ENCODE measurements around the gene MINDY2. TPM values are rescaled to one million over a fixed set of nuclear protein-coding genes. Genes with fewer than 3 reads are reported as not detected.
"Not testable (repeated sequence)": the region's sequence is repeated elsewhere in the genome, so short reads cannot be mapped to it uniquely, and the experiment has no call there.

Gene MINDY2
- polyA plus RNA-seq, 3 donors from 2014 or later, result 9.4 to 22.6 (median 16.5) TPM

- H3K4me3 Mint-ChIP-seq; H3K9me3 Mint-ChIP-seq; H3K27me3 Mint-ChIP-seq (ENCODE audit: low read depth in 3 of 3); DNase-seq; H3K27ac Mint-ChIP-seq; H3K4me1 Mint-ChIP-seq: not testable (repeated sequence)
- H3K36me3 Mint-ChIP-seq, result peaks cover 18 to 25% (median 25%) of the 10 kb centered on the region in 3 donors
Measured at GRCh38 chr15:58856621-58857020, 85.5 kb downstream of the MINDY2 start.

- Mint-ChIP-seq H3K27me3 (ENCODE audit: low read depth in 3 of 3) (peaks cover 0 to 2% (median 2%) of the 10 kb centered on the region in 3 donors), H3K4me1 (peaks cover 5 to 8% of the 10 kb centered on the region in 2 donors), H3K27ac (no peak overlapping the region), H3K4me3 (no peak overlapping the region), H3K9me3 (no peaks in the 10 kb centered on the region), H3K36me3 (peaks cover 0 to 10% (median 4%) of the 10 kb centered on the region in 3 donors)
- DNase-seq, result no peak
Measured at GRCh38 chr15:58862326-58862725, 91.2 kb downstream of the MINDY2 start.

DNA sequence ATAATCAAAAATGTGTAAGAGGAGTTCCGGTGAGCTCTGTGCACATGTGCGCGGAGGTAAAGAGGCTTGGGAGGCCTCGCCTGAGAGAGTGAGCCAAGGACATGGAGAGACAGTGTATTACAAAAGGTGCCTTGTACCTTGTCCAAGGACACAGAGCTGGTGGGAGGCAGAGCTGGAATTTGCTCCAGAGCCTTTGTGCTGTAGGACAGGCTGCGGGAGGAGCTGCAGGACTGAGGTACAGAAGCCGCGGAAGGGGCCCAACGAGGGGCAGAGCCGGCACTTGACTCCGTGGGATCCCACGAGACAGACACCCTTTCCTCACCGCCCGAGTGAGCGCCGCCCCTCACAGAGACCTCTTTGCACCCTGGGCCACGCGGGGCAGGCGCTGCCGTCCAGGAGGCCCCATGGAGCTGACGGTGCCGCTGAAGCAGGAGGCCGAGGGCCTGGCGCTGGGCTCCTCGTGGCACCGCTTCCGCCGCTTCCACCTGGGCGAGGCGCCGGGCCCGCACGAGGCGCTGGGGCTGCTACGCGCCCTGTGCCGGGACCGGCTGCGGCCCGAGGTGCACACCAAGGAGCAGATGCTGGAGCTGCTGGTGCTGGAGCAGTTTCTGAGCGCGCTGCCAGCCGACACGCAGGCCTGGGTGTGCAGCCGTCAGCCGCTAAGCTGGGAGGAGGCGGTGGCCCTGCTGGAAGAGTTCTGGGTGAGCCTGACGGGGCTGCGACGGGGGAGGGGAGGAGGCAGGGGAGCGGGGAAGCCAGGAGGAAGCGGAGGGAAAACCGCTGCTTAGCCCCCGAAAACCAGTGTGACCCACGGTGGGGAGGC, 93.7 kb downstream of the MINDY2 start:
- Mint-ChIP-seq H3K27me3 (ENCODE audit: low read depth in 3 of 3) (peaks cover 2 to 3% (median 2%) of the 10 kb centered on the region in 3 donors), H3K36me3 (peaks cover 0 to 12% (median 0%) of the 10 kb centered on the region in 3 donors), H3K27ac (no peak overlapping the region), H3K4me1 (peaks cover 5 to 8% of the 10 kb centered on the region in 2 donors), H3K9me3 (no peaks in the 10 kb centered on the region), H3K4me3 (peak overlapping the region in 4 of 5 donors; percentile 15 to 65 (median 41))
- no peak for DNase-seq

DNA sequence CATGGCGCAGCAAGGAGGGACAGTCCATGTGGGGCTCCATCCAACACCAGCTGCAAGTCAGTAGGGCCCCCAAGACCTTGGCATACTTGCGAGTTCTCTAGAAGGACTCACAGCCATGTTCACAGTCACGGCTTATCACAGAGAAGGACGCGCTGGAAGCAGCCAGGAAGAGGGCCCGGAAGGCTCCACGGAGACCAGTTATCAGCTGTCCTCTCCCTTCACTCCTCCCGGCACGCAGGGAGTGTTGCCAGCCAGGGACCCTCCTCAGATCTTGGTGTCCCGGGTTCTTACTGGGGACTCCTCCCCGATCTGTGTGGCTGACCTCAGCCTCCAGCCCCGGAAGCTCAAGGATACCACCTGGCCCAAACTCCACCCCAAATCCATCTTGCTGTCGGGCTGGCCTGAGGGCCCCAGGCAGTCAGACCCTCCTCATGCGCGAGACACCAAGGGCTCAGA, 94.4 kb downstream of the MINDY2 start:
- Mint-ChIP-seq H3K27me3 (ENCODE audit: low read depth in 3 of 3) (peaks cover 2 to 3% (median 2%) of the 10 kb centered on the region in 3 donors), H3K4me3 (peak overlapping the region in 1 of 5 donors; percentile 35), H3K9me3 (no peaks in the 10 kb centered on the region), H3K27ac (no peak overlapping the region), H3K4me1 (peaks cover 5 to 8% of the 10 kb centered on the region in 2 donors), H3K36me3 (peaks cover 0 to 11% (median 0%) of the 10 kb centered on the region in 3 donors)
- no peak for DNase-seq

DNA sequence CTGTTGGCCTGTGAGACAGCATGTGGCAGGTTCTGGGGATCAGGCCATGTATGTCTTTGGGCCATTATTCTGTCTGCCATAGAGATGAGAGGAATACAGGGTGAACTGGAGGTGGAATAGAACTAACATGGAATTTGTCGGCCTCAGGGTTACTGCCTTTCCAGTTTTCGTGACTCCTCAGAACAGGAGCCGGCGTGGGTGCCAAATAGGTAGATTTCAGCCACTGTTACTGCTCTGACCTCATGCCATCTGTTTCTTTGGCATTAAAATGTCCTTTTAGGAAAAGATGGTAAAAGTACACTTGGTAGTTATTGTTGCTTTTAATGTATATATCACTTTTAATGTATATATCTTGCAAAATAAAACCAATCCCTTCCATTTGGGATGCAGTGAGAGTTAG, 96.8 kb downstream of the MINDY2 start:
- Mint-ChIP-seq H3K36me3 (peaks cover 0 to 11% (median 0%) of the 10 kb centered on the region in 3 donors), H3K9me3 (no peaks in the 10 kb centered on the region), H3K27me3 (ENCODE audit: low read depth in 3 of 3) (peaks cover 2 to 3% (median 2%) of the 10 kb centered on the region in 3 donors), H3K27ac (no peak overlapping the region), H3K4me1 (peaks cover 5 to 8% of the 10 kb centered on the region in 2 donors), H3K4me3 (no peak overlapping the region)
- DNase-seq, result no peak

DNA sequence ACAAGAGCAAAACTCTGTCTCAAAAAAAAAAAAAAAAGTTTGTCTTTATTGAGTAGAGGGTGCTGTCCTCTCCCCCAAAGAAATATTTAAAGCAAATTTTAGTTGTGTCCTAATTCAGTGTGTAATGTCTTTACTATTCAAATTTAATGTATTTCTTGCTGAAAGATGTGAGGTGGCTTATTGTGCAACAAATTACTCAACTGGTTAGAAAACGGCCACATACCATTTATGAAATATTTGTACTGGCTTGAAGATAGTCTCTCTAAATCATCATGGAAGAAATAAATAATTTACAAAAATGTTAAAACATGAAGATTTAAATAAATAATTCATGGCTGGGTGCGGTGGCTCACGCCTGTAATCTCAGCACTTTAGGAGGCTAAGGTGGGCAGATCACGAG, 99.3 kb downstream of the MINDY2 start:
- Mint-ChIP-seq H3K27ac (no peak overlapping the region), H3K9me3 (no peaks in the 10 kb centered on the region), H3K36me3 (peaks cover 0 to 7% (median 0%) of the 10 kb centered on the region in 3 donors), H3K4me3 (no peak overlapping the region), H3K27me3 (ENCODE audit: low read depth in 3 of 3) (peaks cover 0 to 3% (median 0%) of the 10 kb centered on the region in 3 donors), H3K4me1 (no peaks in the 10 kb centered on the region)
- DNase-seq, result no peak

DNA sequence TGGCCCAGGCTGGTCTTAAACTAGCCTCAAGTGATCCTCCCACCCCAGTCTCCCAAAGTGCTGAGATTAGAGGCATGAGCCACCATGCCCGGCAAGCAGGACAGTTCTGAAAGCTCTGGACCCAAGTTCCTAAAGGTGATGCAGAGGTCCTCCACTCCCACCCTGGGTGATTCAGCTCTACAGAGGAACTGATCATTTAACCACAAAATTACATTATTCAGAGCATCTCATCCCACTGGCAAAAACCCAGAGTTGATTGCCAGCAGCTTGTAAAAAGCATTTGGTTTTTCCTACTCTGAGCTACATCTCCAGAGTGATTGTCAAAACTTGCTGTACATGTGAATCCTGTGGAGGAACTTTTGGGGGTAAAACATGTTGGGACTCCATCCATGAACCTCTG, 102.2 kb downstream of the MINDY2 start:
- peaks cover 11 to 21% (median 15%) of the 10 kb centered on the region in 3 donors for H3K36me3 Mint-ChIP-seq
- H3K9me3 Mint-ChIP-seq, result no peaks in the 10 kb centered on the region
- no peak for DNase-seq
- no peaks in the 10 kb centered on the region for H3K4me1 Mint-ChIP-seq
- H3K27me3 Mint-ChIP-seq (ENCODE audit: low read depth in 3 of 3), result peaks cover 0 to 3% (median 1%) of the 10 kb centered on the region in 3 donors
- no peak overlapping the region for H3K27ac Mint-ChIP-seq
- H3K4me3 Mint-ChIP-seq, result no peak overlapping the region

GRCh38 chr15:58875343-58875742, 104.2 kb downstream of the MINDY2 start:
- no peaks in the 10 kb centered on the region for H3K9me3 Mint-ChIP-seq
- H3K27ac Mint-ChIP-seq, result no peak overlapping the region
- no peak for DNase-seq
- H3K4me1 Mint-ChIP-seq, result peaks cover 0 to 9% of the 10 kb centered on the region in 2 donors
- peaks cover 0 to 1% (median 0%) of the 10 kb centered on the region in 3 donors for H3K27me3 Mint-ChIP-seq (ENCODE audit: low read depth in 3 of 3)
- H3K4me3 Mint-ChIP-seq, result no peak overlapping the region
- peaks cover 22 to 33% (median 24%) of the 10 kb centered on the region in 3 donors for H3K36me3 Mint-ChIP-seq

DNA sequence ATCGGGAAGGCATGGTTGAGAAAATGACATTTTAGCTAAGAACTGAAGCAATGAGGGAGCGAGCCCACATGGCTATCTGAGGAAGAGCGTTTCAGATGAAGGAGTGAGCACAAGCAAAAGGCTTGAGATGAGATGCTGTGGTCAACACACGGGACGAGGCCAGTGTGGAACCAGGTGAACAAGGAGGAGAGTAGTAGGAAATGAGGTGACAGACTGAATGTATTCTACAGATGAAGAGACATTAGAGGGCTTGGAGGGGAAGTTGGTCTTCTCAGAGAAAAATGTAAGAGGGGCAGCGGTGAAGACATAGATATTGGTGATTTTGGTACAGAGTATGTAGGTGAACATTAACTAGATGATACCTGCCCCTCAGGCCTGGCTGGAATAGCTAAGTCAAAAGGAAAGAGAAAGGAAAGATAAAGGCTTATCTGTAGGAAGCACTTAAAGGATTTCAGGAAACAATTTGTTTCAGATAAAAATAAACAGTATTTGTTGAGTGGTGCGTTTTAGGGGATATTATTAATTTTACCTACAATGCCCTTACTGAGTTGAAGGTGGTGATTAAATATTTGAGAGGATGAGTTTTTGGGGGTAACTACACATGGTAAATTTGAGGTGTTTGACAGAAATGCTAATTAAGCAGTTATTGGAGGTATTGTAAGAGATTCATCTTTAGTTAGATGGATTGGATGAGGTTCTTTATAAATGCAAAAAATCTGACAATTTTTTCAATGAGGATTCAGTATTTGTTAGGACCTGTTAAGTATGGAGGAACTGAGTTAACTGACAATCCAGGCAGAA, 105.4 kb downstream of the MINDY2 start:
- H3K4me1 Mint-ChIP-seq, result peaks cover 0 to 9% of the 10 kb centered on the region in 2 donors

GRCh38 chr15:58877999-58878825, 107.1 kb downstream of the MINDY2 start:
- Mint-ChIP-seq H3K4me3 (no peak overlapping the region), H3K27ac (peak overlapping the region in 2 of 6 donors; percentile 44 to 45), H3K36me3 (peaks cover 33 to 49% (median 38%) of the 10 kb centered on the region in 3 donors), H3K4me1 (peaks cover 2 to 17% of the 10 kb centered on the region in 2 donors), H3K9me3 (no peaks in the 10 kb centered on the region), H3K27me3 (ENCODE audit: low read depth in 3 of 3) (peaks cover 0 to 3% (median 0%) of the 10 kb centered on the region in 3 donors)
- DNase-seq, result no peak

More for the DNA sequence above, 105.4 kb downstream of the MINDY2 start:
- Mint-ChIP-seq H3K27ac (peak overlapping the region; percentile 2 to 49 (median 7)), H3K4me3 (no peak overlapping the region), H3K36me3 (peaks cover 25 to 39% (median 27%) of the 10 kb centered on the region in 3 donors), H3K27me3 (ENCODE audit: low read depth in 3 of 3) (peaks cover 0 to 1% (median 0%) of the 10 kb centered on the region in 3 donors), H3K9me3 (no peaks in the 10 kb centered on the region)
- no peak for DNase-seq

DNA sequence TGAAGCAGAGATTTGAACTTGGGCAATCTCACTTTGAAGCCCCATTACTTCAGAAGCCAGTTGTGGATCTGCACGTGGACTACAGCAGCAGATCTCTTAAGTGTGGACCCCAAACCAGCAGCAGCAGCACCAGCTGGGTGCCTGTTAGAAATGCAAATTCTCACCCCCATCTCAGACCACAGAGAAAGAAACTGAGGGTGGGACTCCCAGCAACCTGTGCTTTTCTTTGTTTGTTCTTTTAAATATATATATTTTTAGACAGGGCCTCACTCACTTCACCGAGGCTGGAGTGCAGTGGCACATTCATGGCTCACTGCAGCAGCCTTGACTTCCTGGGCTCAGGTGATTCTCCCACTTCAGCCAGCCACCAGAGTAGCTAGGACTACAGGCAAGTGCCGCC, 109.2 kb downstream of the MINDY2 start:
- Mint-ChIP-seq H3K9me3 (no peaks in the 10 kb centered on the region), H3K36me3 (peaks cover 40 to 65% (median 44%) of the 10 kb centered on the region in 3 donors), H3K4me1 (peaks cover 2 to 22% of the 10 kb centered on the region in 2 donors)

GRCh38 chr15:58882243-58882642, 111.1 kb downstream of the MINDY2 start:
- peaks cover 2 to 22% of the 10 kb centered on the region in 2 donors for H3K4me1 Mint-ChIP-seq
- DNase-seq, result no peak
- peaks cover 37 to 70% (median 44%) of the 10 kb centered on the region in 3 donors for H3K36me3 Mint-ChIP-seq
- no peaks in the 10 kb centered on the region for H3K9me3 Mint-ChIP-seq
- H3K27ac Mint-ChIP-seq, result peak overlapping the region in 4 of 6 donors; percentile 8 to 80 (median 42)
- peaks cover 0 to 4% (median 0%) of the 10 kb centered on the region in 3 donors for H3K27me3 Mint-ChIP-seq (ENCODE audit: low read depth in 3 of 3)
- H3K4me3 Mint-ChIP-seq, result no peak overlapping the region

More for the DNA sequence above, 109.2 kb downstream of the MINDY2 start:
- peak overlapping the region in 2 of 6 donors; percentile 13 to 27 for H3K27ac Mint-ChIP-seq
- no peak for DNase-seq
- no peak overlapping the region for H3K4me3 Mint-ChIP-seq
- peaks cover 0 to 3% (median 0%) of the 10 kb centered on the region in 3 donors for H3K27me3 Mint-ChIP-seq (ENCODE audit: low read depth in 3 of 3)

GRCh38 chr15:58883926-58884325, 112.8 kb downstream of the MINDY2 start:
- H3K4me3 Mint-ChIP-seq; H3K27me3 Mint-ChIP-seq (ENCODE audit: low read depth in 3 of 3); H3K9me3 Mint-ChIP-seq; H3K27ac Mint-ChIP-seq; DNase-seq: not testable (repeated sequence)
- H3K4me1 Mint-ChIP-seq, result peaks cover 2 to 22% of the 10 kb centered on the region in 2 donors
- peaks cover 43 to 74% (median 52%) of the 10 kb centered on the region in 3 donors for H3K36me3 Mint-ChIP-seq

Measured in immature natural killer cell (primary cell).